Measurements from ENCODE around the gene ZNF385D.
"Not testable (repeated sequence)": the region's sequence is repeated elsewhere in the genome, so short reads cannot be mapped to it uniquely, and the experiment has no call there.

The ZNF385D gene

DNA sequence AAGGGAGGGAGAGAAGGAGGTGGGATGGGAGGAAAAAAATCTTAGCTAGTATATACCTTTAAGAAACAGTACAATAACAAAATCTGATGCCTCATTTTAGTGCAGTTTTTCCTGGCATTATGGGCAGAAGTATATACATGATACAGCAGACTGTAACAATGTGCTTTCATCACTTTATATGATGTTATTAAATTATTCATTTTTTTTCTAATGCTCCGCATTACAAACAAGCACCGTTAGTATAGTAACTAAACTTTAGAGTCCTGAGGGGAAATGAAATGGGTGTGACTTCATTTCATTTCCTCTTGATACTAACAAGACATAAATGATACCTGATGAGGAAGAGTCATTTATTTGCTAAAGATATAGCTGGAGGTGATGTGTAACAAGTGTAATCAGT, 325.3 kb downstream of the ZNF385D start:
- DNase-seq (ENCODE audit: low read depth in 1 of 2, low spot score in 1 of 2): no peak
- TF ChIP-seq JUND (IDR thresholded peaks at IDR 0.05; ENCODE audit: low read depth): no peak
- in situ Hi-C loops (cut with HindIII; ENCODE audit: low pct_unique_long_range_greater_than_20kb, low sequenced_read_pairs): no loop called here

DNA sequence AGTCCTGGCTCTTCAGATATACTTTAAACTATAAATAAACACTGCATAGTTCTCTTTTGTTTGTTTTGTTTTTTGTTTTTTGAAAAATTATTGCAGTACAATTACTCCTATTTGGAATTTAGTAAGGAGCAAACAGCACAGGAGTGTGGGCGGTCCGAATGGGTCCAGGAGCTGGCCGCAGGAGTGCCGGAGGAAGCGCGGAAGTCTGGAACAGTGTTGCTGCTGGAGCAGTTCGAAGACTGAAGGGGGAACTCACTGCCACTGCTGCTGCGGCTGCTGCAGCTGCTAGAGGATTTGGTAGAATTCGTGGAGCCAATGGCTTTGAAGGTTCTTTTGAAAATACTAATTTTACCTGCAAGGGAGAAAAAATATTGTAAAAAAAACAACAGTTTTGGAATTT, 329.9 kb downstream of the ZNF385D start:
- DNase-seq (ENCODE audit: low read depth in 1 of 2, low spot score in 1 of 2): no peak
- no peak for TF ChIP-seq JUND (IDR thresholded peaks at IDR 0.05; ENCODE audit: low read depth)
- in situ Hi-C loops (cut with HindIII; ENCODE audit: low pct_unique_long_range_greater_than_20kb, low sequenced_read_pairs): no loop called here

DNA sequence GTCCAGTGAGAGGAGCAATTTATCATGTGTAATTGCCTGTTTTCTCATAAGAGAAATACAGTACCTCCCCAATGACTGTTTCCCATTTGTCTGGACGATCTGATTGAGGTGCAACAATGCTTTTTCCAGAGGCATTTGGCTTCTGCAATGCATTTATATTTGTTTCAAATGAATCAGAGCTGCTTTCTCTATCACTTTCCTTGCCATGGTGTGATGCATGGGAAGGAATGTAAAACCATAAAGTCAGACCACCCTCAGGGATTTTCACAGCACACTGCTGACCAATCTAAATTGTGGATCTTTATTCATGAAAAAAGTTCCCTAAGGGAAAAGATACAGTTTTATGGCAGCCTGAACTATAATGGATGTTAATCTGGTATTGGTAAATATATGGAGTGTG, 333.0 kb downstream of the ZNF385D start:
- DNase-seq (ENCODE audit: low read depth in 1 of 2, low spot score in 1 of 2): no peak
- TF ChIP-seq JUND (IDR thresholded peaks at IDR 0.05; ENCODE audit: low read depth): no peak
- in situ Hi-C loops (cut with HindIII; ENCODE audit: low pct_unique_long_range_greater_than_20kb, low sequenced_read_pairs): no loop called here

DNA sequence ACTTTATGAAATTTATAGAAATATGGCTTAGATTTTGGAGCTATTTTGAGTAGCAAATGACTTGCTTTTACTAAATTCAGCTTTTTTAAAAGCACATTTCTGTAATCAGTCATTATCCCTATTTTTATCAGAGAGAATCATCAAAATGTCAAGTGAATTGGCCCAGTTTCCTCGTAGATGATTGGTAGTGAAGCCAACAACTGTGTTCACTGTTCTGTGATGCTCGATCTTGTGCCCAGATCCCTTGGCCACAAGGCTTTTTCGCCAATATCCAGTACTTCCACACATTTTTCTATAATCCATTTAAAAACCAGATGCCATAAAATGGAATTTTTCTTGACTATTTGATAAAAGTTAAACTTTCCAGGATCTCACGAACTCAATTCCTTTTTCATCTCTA, 336.5 kb downstream of the ZNF385D start:
- no peak for TF ChIP-seq JUND (IDR thresholded peaks at IDR 0.05; ENCODE audit: low read depth)
- in situ Hi-C loops (cut with HindIII; ENCODE audit: low pct_unique_long_range_greater_than_20kb, low sequenced_read_pairs): no loop called here
- no peak for DNase-seq (ENCODE audit: low read depth in 1 of 2, low spot score in 1 of 2)

DNA sequence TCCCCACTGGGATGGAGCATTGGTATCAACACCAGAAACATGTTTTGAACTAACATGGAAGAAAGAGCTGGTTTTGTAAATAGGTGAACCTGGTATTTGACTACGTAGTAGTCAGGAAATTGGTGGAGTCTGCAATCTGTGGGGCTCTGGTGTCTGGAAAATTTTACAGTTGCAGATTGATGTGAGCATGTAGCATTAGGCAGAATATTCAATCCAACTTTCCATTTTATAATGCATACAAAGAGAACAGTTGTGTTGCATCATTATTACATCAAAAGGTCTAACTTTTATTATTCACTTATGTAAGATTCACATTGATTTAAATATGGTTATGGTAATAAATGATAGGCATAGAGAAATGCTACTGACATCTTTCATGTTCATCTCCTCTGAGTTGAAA, 340.0 kb downstream of the ZNF385D start:
- TF ChIP-seq JUND (IDR thresholded peaks at IDR 0.05; ENCODE audit: low read depth): no peak
- in situ Hi-C loops (cut with HindIII; ENCODE audit: low pct_unique_long_range_greater_than_20kb, low sequenced_read_pairs): no loop called here
- DNase-seq (ENCODE audit: low read depth in 1 of 2, low spot score in 1 of 2): no peak

DNA sequence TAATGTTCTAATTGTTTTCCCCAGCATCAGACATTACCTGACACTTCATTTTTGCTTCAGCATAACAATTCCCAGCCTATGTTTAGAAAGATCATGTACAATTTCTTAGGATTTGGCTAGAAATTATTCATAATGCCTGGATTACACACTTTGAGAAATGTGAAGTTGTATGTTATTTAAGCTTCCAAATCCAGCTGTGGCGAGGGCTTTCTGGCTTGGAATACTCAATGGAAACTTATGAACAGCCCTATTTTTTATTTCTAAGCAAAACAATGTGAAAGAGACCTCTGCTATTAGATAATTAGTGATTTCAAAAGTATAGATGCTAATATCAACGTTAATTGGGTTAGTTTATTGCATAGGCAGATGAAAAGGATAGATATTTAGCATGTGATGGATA, 341.6 kb downstream of the ZNF385D start:
- DNase-seq (ENCODE audit: low read depth in 1 of 2, low spot score in 1 of 2): no peak
- in situ Hi-C loops (cut with HindIII; ENCODE audit: low pct_unique_long_range_greater_than_20kb, low sequenced_read_pairs): no loop called here
- no peak for TF ChIP-seq JUND (IDR thresholded peaks at IDR 0.05; ENCODE audit: low read depth)

DNA sequence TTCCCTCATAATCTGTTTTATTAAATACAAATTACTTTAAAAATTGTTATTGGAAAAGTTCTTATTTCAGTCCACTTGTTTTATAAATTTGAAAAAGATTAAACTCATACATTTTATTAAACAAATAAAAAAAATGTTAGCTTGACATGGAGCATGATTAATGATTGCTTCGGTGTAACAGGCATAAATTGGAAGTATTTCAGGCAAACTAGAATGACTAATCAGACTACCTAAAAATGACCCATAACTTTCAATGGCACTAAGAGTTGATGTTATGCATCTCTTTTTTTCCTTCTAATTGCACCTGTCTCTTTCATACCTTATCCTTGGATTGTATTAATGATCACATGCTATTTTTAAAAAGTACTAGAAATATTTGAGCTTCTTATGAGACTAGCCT, 343.3 kb downstream of the ZNF385D start:
- no peak for TF ChIP-seq JUND (IDR thresholded peaks at IDR 0.05; ENCODE audit: low read depth)
- in situ Hi-C loops (cut with HindIII; ENCODE audit: low pct_unique_long_range_greater_than_20kb, low sequenced_read_pairs): no loop called here

DNA sequence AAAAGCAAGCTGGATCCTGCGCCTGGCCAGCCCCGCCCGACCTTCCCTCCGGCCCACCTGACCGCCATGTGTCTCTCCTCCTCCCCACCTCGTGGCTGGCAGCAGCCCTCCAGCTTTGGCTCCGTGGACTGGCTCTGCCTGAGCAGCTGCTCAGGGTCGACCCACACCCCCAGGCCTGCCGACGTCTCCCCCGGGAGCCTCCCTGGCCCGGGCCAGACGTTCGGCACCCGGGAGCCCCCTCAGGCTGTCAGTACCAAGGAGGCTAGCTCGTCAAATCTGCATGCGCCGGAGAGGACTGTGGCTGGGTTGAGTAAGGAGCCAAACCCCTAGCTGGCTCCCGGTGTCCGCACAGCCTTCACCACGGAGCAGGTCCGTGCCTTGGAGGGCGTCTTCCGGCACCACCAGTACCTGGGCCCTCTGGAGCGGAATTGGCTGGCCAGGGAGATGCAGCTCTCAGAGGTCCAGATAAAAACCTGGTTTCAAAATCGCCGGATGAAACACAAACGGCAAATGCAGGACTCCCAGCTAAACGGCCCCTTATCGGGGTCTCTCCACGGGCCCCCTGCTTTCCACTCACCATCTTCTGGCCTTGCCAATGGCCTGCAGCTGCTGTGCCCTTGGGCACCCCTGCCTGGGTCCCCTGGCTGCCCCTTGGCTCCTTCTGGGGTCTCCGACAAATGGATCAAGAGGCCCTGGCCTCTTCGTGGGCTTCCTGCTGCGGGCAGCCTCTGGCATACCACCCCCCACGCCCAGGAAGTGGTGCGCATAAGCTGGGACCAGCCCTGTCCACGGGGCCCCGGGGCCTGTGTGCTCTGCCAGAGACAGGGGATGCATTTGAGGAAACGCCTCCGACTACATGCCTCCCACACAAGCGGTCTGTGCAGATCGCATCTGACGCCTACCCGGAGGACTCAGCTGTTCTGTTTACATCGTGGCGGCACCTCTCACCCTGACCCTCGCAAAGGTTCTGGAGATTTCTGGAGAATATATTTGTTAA, 345.0 kb downstream of the ZNF385D start:
- in situ Hi-C loops (cut with HindIII; ENCODE audit: low pct_unique_long_range_greater_than_20kb, low sequenced_read_pairs): no loop called here
- DNase-seq (ENCODE audit: low read depth in 1 of 2, low spot score in 1 of 2): peak in 1 of 2 experiments; percentile 12
- TF ChIP-seq JUND (IDR thresholded peaks at IDR 0.05; ENCODE audit: low read depth): no peak

More for the DNA sequence above, 343.3 kb downstream of the ZNF385D start:
- DNase-seq (ENCODE audit: low read depth in 1 of 2, low spot score in 1 of 2): no peak

DNA sequence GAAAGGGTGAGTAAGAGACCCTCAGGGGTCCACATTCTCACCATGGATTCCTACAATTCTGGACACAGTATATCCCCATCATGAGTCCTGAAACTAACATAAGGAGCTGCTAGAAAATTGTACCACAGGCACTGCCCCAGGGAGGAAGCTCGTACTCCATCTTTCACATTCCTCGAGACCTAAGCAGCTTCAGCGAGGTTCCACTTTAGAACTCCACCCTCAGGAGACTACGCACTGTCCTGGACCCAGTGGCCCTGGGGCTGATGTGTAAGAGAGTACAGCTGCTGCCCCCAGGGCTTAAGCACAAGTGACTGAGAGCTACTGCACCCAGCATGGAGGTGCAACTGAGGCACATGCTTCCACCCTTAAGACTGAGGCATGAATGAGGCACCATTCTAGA, 352.5 kb downstream of the ZNF385D start:
- in situ Hi-C loops (cut with HindIII; ENCODE audit: low pct_unique_long_range_greater_than_20kb, low sequenced_read_pairs): no loop called here
- TF ChIP-seq JUND (IDR thresholded peaks at IDR 0.05; ENCODE audit: low read depth): no peak
- DNase-seq (ENCODE audit: low read depth in 1 of 2, low spot score in 1 of 2): no peak

DNA sequence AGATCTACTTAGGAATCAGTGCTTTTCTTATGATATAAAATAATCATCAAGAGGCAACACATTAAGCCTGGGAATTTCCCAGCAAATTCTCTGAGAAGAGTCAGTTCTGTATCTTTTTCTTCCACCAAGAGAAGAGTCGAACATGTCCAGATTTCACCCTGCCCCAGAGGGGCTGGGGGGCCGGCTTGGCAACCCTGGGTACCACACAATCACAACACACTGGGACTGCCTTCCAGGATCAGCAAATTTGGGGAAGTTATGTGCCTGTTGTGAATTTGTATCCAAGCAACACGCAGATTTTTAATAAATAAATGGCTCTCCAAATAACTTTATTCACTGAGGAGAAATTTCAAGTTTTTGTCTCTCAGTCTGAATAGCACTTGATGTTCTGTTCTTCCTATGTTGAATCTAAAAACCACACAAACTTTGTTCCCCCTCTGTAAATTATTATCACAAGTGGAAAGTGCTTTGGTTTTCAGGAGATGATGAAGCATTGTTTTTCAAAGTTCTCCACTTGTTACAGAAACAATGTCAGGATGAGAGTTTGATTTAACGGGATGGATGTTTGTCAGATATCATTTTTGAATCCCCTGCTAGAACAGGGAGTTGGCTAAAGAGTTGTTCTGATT, 357.2 kb downstream of the ZNF385D start:
- in situ Hi-C loops (cut with HindIII; ENCODE audit: low pct_unique_long_range_greater_than_20kb, low sequenced_read_pairs): no loop called here
- no peak for TF ChIP-seq JUND (IDR thresholded peaks at IDR 0.05; ENCODE audit: low read depth)
- DNase-seq (ENCODE audit: low read depth in 1 of 2, low spot score in 1 of 2): no peak

DNA sequence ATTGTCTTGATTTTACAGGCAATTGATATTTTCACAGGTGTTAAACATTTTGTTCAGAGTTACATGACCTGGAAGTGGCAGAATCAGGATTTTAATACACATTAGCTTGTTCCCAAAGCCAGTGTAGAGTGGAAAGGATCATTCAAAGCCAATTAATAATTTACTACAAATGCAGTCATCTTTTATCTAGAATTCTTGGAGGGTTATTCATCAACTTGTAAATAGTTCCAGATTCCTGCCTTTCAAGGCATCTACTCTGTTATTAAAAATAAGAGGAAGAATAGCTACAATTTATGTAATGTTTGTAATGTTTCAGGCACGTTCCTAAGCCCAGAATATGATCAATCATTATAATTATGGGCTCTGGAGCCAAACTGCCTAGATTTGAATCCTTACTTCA, 358.5 kb downstream of the ZNF385D start:
- in situ Hi-C loops (cut with HindIII; ENCODE audit: low pct_unique_long_range_greater_than_20kb, low sequenced_read_pairs): no loop called here
- no peak for DNase-seq (ENCODE audit: low read depth in 1 of 2, low spot score in 1 of 2)
- TF ChIP-seq JUND (IDR thresholded peaks at IDR 0.05; ENCODE audit: low read depth): no peak

DNA sequence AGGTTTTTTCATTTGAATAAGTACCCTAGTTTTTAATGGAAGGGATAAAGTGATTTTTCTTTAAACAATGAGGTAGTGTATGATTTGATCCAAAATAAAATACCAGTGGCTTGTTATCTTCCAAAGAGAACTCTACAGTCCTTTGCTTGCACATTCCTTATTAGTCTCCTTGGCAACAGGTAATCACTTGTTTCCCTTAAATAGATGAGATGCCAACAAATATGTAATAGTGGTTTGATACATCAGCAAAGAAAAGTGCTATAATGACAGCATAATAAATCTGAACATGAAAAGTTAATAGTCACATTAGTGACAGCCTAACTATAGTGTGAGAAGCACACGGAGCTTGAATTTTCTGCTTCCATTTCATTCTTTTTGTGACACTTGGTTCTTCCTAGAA, 360.2 kb downstream of the ZNF385D start:
- no peak for DNase-seq (ENCODE audit: low read depth in 1 of 2, low spot score in 1 of 2)
- in situ Hi-C loops (cut with HindIII; ENCODE audit: low pct_unique_long_range_greater_than_20kb, low sequenced_read_pairs): no loop called here
- no peak for TF ChIP-seq JUND (IDR thresholded peaks at IDR 0.05; ENCODE audit: low read depth)

DNA sequence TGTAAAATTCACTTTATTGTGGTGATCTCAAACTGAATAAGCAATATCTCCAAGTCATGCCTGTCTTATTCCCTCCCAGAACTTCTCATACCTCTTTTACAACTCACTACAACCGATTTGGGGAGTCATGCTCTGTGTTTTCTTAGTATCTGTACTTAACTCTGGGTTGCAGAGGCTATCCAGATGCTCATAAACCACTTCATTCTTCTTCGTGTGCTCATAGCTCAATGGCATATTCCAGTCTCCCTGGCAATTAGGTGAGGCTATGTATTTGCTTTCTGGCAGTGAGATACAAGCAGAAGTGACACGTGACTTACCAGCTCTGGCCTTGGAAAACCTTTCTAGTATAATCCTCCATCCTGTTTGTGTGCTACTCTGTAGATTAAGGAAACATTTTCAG, 360.9 kb downstream of the ZNF385D start:
- in situ Hi-C loops (cut with HindIII; ENCODE audit: low pct_unique_long_range_greater_than_20kb, low sequenced_read_pairs): no loop called here
- TF ChIP-seq JUND (IDR thresholded peaks at IDR 0.05; ENCODE audit: low read depth): no peak
- DNase-seq (ENCODE audit: low read depth in 1 of 2, low spot score in 1 of 2): no peak

DNA sequence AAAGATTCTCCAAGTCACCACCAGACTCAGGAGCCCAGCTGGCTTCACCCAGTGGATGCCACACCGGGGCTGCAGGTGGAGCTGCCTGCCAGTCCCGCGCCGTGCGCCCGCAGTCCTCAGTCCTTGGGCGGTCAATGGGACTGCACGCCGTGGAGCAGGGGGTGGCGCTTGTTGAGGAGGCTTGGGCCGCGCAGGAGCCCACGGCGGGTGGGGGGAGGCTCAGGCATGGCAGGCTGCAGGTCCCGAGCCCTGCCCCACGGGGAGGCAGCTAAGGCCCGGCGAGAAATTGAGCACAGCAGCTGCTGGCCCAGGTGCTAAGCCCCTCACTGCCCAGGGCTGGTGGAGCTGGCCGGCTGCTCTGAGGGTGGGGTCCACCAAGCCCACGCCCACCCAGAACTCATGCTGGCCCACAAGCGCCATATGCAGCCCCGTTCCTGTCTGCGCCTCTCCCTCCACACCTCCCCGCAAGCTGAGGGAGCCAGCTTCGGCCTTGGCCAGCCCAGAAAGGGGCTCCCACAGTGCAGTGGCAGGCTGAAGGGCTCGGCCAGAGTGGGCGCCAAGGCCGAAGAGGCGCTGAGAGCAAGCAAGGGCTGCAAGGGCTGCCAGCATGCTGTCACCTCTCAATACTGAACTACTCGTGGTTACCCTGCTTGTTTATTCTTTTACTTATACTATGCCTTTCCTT, 363.7 kb downstream of the ZNF385D start:
- DNase-seq (ENCODE audit: low read depth in 1 of 2, low spot score in 1 of 2); in situ Hi-C loops (cut with HindIII; ENCODE audit: low pct_unique_long_range_greater_than_20kb, low sequenced_read_pairs): not testable (repeated sequence)

DNA sequence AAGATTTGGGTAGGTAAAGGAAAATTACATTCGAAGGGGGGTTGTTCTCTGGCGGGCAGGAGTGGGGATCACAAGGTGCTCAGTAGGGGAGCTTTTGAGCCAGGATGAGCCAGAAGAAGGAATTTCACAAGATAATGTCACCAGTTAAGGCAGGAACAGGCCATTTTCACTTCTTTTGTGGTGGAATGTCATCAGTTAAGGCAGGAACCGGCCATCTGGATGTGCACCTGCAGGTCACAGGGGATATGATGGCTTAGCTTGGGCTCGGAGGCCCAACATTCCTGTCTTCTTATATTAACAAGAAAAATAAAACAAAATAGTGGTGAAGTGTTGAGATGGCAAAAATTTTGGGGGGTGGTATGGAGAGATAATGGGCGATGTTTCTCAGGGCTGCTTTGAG, 373.0 kb downstream of the ZNF385D start:
- DNase-seq (ENCODE audit: low read depth in 1 of 2, low spot score in 1 of 2); in situ Hi-C loops (cut with HindIII; ENCODE audit: low pct_unique_long_range_greater_than_20kb, low sequenced_read_pairs): not testable (repeated sequence)
